BJ (cell line): ENCODE results near the gene TWF2. TPM values are rescaled to one million over a fixed set of nuclear protein-coding genes. Genes with fewer than 3 reads are reported as not detected.

ENCODE experiments used
- CTCF ChIA-PET: fragments of 350-600 bp; formaldehyde crosslinking; extraction: SDS; loops from one replicate; lab custom pipeline; 2021; ENCODE audit warnings: antibody characterized with exemption, inconsistent platforms; lab: Yijun Ruan, JAX
- POLR2A ChIA-PET: fragments of 300-600 bp; sonication (Branson Sonifier 250); formaldehyde crosslinking; extraction: SDS; loops from one replicate; lab custom pipeline; 2021; ENCODE audit warnings: antibody characterized with exemption; lab: Charles Lee
- DNase-seq: peaks from one replicate; pipeline ENCODE4 v3.0.0-alpha.2; 2011; ENCODE audit warnings: low read depth
- H3K27me3 ChIP-seq: 2 replicates; pipeline ENCODE4 v1.6.0; 2011; ENCODE audit warnings: low read length; ENCODE audit not compliant: control insufficient read depth, insufficient read depth
- H3K36me3 ChIP-seq: 2 replicates; pipeline ENCODE4 v1.5.1; 2011; ENCODE audit warnings: low read length; ENCODE audit not compliant: control insufficient read depth, insufficient read depth
- H3K4me3 ChIP-seq: 2 replicates; pipeline ENCODE4 v1.5.1; 2011; ENCODE audit warnings: low read depth, mild to moderate bottlenecking, control low read depth, low read length
- polyA plus RNA-seq: library from polyadenylated mRNA; depleted of rRNA; stranded (reverse); fragments of >200 nt; gene quantifications from 2 replicates; pipeline ENCODE4 v1.2.3, GENCODE V29; 2011
- TF ChIP-seq, protein P1 (sequence below): IDR thresholded peaks from 2 replicates; pipeline ENCODE4 v1.5.1; 2011; ENCODE audit warnings: low read depth, mild to moderate bottlenecking, control low read depth, inconsistent platforms, low read length, moderate library complexity; ENCODE audit not compliant: insufficient read depth

TWF2 gene
- polyA plus RNA-seq, 1 experiment, result 205 TPM

DNA sequence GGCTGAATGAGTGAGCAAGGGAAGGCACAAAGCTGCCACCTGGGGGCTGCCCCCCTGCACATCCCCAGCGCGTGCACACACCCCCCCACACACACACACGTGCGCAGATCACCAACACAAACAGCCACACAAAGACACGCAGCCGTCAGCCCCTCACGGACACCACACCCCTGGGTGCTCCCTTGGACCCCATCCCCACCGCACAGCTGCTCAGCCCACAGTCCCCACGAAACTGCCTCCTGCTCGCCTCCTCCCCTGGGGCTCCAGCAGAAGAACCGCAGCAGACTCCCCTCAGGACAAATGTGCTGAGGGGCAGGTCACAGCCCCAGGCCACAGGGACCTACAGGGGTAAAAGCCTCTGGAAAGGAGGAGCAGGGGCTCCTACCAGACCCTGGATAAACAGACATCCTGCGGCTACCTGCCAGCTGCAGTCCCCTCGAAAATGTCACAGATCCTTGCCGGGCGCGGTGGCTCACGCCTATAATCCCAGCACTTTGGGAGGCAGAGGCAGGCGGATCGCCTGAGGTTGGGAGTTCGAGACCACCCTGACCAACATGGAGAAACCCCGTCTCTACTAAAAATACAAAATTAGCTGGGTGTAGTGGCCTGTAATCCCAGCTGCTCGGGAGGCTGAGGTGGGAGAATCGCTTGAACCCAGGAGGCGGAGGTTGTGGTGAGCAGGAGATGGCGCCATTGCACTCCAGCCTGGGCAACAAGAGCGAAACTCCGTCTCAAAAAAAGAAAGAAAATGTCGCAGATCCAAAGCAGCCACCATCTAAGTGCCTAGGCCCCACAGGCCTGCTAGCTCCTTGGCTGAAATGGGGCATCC is 6.5 kb downstream of the TWF2 start:
- CTCF ChIA-PET, result interaction anchor here (0.6 to 10.7 kb wide), 15 partner anchors 8 to 119 kb away, joined by 3 to 131 read pairs (median 5); partner anchors contain the start of genes PPM1M and TLR9
- TF ChIP-seq, protein P1, sequence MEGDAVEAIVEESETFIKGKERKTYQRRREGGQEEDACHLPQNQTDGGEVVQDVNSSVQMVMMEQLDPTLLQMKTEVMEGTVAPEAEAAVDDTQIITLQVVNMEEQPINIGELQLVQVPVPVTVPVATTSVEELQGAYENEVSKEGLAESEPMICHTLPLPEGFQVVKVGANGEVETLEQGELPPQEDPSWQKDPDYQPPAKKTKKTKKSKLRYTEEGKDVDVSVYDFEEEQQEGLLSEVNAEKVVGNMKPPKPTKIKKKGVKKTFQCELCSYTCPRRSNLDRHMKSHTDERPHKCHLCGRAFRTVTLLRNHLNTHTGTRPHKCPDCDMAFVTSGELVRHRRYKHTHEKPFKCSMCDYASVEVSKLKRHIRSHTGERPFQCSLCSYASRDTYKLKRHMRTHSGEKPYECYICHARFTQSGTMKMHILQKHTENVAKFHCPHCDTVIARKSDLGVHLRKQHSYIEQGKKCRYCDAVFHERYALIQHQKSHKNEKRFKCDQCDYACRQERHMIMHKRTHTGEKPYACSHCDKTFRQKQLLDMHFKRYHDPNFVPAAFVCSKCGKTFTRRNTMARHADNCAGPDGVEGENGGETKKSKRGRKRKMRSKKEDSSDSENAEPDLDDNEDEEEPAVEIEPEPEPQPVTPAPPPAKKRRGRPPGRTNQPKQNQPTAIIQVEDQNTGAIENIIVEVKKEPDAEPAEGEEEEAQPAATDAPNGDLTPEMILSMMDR, result no peak; the same call in 1 of the 2 replicates
- peaks cover 54% of the 10 kb centered on the region for H3K36me3 ChIP-seq

DNA sequence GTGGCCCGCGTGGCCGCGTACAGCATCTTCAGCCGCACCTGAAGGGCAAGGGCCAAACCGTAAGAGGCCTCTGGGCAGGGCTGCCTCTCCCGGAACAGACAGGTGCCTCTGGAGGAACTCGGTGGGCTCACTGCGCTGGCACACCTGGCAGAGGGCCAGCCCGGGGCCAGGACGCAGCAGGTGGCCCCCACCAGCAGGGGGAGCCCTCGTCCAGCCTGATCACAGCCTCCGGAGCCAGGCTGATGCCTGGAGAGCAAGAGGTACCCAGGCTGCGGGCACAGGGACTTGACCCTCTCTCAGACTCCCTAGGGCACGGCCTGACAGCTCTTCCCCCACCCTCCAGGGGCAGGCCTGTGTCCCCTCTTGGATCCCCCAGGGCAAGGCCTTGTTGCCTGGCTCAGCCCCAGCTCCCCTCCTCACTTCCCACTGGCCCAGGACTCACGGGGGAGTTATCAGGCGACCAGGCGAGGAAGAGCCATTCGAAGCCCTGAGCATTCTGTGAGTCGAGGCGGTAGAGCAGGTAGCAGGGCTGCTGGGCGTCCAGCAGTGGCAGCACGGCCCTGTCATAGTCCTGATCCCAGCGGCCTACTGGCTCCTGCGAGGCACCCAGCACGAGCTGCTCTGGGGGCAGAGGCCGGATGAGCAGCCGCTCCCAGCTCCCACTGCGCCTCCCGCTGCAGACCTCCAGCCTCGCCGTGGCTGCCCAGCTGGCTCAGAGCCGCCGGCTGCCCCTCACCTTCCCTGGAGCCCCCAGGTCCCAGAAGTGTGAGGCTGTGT is 7.3 kb downstream of the TWF2 start:
- Histone ChIP-seq H3K27me3 (no peaks in the 10 kb centered on the region), H3K4me3 (no peak overlapping the region), H3K36me3 (peaks cover 54% of the 10 kb centered on the region)
- TF ChIP-seq, protein P1, result peak; percentile 95
- no peak for DNase-seq
- POLR2A ChIA-PET, result no interaction called here
- CTCF ChIA-PET, result interaction anchor here (0.7 to 10.7 kb wide), 17 partner anchors 8 to 120 kb away, joined by 3 to 131 read pairs (median 5); partner anchors contain the start of genes PPM1M and TLR9

More for the DNA sequence above, 6.5 kb downstream of the TWF2 start:
- no peak for DNase-seq
- no peak overlapping the region for H3K4me3 ChIP-seq
- POLR2A ChIA-PET, result no interaction called here
- H3K27me3 ChIP-seq, result no peaks in the 10 kb centered on the region

DNA sequence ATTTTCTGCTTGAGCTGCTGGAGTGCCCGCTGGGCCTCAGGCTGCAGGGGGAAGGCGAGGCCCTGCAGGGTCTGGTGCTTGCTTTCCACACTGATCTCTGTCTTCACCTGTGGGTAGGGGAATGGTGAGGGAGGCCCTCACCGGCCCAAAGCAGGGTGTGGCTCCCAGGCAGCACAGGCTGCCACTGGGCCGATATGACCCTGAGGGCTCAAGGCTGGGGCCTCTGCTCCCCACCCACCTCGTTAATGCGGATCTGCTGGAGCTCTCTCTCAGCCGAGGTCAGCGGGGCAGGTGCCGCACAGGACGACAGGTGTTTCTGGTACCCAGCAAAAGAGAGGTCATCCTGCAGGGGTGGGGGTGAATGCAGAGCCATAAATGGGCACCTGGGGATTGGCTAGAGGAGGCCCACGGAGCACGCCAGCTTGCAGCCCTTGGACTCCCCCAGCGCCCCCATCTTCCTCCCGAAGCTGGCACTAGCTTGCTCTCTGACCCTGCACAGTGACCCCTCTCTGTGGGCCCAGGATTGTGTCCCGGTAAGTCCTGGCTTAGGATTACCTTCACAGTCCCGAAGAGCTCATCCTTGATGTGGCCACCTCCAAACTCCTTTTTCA is 8.0 kb downstream of the TWF2 start:
- no peaks in the 10 kb centered on the region for H3K27me3 ChIP-seq
- ChIA-PET POLR2A (no interaction called here), CTCF (interaction anchor here (0.9 to 10.7 kb wide), 14 partner anchors 8 to 107 kb away, joined by 3 to 131 read pairs (median 5); partner anchors contain the start of genes PPM1M and TLR9)
- DNase-seq, result no peak
- peaks cover 54% of the 10 kb centered on the region for H3K36me3 ChIP-seq
- TF ChIP-seq, protein P1, result no peak
- no peak overlapping the region for H3K4me3 ChIP-seq

DNA sequence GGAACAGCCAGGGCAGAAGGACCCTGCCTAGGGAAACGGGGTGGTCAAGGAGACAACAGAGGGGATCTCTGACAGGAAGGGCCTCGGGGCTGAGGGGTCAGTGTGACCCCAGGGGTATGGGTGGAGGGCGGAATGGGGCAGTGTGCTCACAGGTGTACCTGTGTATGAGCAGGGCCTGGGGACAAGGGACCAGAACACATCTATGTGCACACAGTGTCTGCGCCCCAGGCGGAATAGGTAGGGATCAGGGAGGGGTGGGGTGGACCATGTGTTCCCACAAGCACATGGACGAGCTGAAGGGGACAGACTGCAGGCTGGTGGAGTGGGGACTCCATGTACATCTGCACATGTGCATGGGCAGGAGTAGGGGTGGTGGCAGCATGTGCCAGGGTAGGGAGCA is 8.5 kb downstream of the TWF2 start:
- Histone ChIP-seq H3K4me3 (no peak overlapping the region), H3K27me3 (no peaks in the 10 kb centered on the region), H3K36me3 (peaks cover 54% of the 10 kb centered on the region)
- TF ChIP-seq, protein P1, result no peak
- CTCF ChIA-PET, result interaction anchor here (0.9 to 10.7 kb wide), 5 partner anchors 7 to 108 kb away, joined by 3 to 131 read pairs (median 6); partner anchors contain the start of genes PPM1M and TLR9
- DNase-seq, result no peak
- POLR2A ChIA-PET, result no interaction called here
